A673 (cell line): ENCODE results near the gene SLC24A4. TPM values are rescaled to one million over a fixed set of nuclear protein-coding genes. Genes with fewer than 3 reads are reported as not detected.

Source experiments
- BruUV-seq: library from RNA; stranded (reverse); fragments of 400-500 nt; replicated peaks from 2 replicates; lab custom pipeline; 2021; lab: Mats Ljungman, UMichigan
- CTCF ChIA-PET: fragments of 300-600 bp; sonication (Branson Sonifier 250); formaldehyde crosslinking; loops from one replicate; lab custom pipeline; 2022; ENCODE audit warnings: antibody characterized with exemption; lab: Charles Lee
- POLR2A ChIA-PET: fragments of 300-600 bp; sonication (Branson Sonifier 250); formaldehyde crosslinking; loops from one replicate; lab custom pipeline; 2022; ENCODE audit warnings: antibody characterized with exemption; ENCODE audit not compliant: low non-redundant PET; lab: Charles Lee
- DNase-seq: peaks from one replicate; pipeline ENCODE4 v3.0.0-alpha.2; 2015; ENCODE audit warnings: low spot score
- H3K27ac ChIP-seq: fragments of 200-600 bp; sonication (generic); 2 replicates; pipeline ENCODE4 v1.5.1; 2016; ENCODE audit warnings: mixed run types, low read depth, mild to moderate bottlenecking, mixed read lengths, antibody characterized with exemption, low read length; ENCODE audit not compliant: poor library complexity, severe bottlenecking
- H3K27me3 ChIP-seq: fragments of 200-600 bp; sonication (generic); replicated peaks from 2 replicates; pipeline ENCODE4 v1.6.1; 2017; ENCODE audit warnings: mixed run types, low read depth, mild to moderate bottlenecking, mixed read lengths, antibody characterized with exemption, low read length; ENCODE audit not compliant: insufficient read depth, poor library complexity
- H3K36me3 ChIP-seq: fragments of 200-600 bp; sonication (generic); 2 replicates; pipeline ENCODE4 v1.6.1; 2016; ENCODE audit warnings: mixed run types, mild to moderate bottlenecking, mixed read lengths, antibody characterized with exemption, low read length; ENCODE audit not compliant: insufficient read depth, poor library complexity, severe bottlenecking
- H3K4me1 ChIP-seq: fragments of 200-600 bp; sonication (generic); 2 replicates; pipeline ENCODE4 v1.6.1; 2017; ENCODE audit warnings: mixed run types, mild to moderate bottlenecking, mixed read lengths, antibody characterized with exemption, low read length; ENCODE audit not compliant: insufficient read depth, poor library complexity, severe bottlenecking
- H3K4me3 ChIP-seq: fragments of 200-600 bp; sonication (generic); 2 replicates; pipeline ENCODE4 v1.5.1; 2016; ENCODE audit warnings: low read depth, mixed run types, mild to moderate bottlenecking, mixed read lengths, low read length; ENCODE audit not compliant: poor library complexity, severe bottlenecking
- H3K9me3 ChIP-seq: fragments of 200-600 bp; sonication (generic); 2 replicates; pipeline ENCODE4 v1.6.1; 2016; ENCODE audit warnings: mixed run types, low read depth, mild to moderate bottlenecking, mixed read lengths, antibody characterized with exemption, low read length; ENCODE audit not compliant: poor library complexity, severe bottlenecking
- CTCF ChIP-seq: fragments of 300-800, 200-600 bp; sonication (generic); conservative IDR thresholded peaks from 2 replicates; pipeline ENCODE4 v1.5.1; 2017; ENCODE audit warnings: low read depth, mild to moderate bottlenecking, antibody characterized with exemption, low read length, moderate library complexity, mixed read lengths
- EZH2 ChIP-seq: fragments of 200-600 bp; sonication (generic); IDR thresholded peaks from 2 replicates; pipeline ENCODE4 v1.6.1; 2017; ENCODE audit warnings: borderline replicate concordance, low read depth, mild to moderate bottlenecking, mixed read lengths, antibody characterized with exemption, low read length; ENCODE audit not compliant: poor library complexity, severe bottlenecking
- intact Hi-C: fragments of 100-400 bp; cut with micrococcal nuclease; formaldehyde crosslinking; loops from one replicate; pipeline ENCODE4 v1.10.0; 2022; ENCODE audit not compliant: unreplicated experiment
- total RNA-seq: library from RNA; stranded (reverse); gene quantifications from 2 replicates; pipeline ENCODE4 v1.2.3, GENCODE V29; 2021

The SLC24A4 gene
- total RNA-seq, 1 experiment from 2014 or later, result 0.15 TPM

DNA sequence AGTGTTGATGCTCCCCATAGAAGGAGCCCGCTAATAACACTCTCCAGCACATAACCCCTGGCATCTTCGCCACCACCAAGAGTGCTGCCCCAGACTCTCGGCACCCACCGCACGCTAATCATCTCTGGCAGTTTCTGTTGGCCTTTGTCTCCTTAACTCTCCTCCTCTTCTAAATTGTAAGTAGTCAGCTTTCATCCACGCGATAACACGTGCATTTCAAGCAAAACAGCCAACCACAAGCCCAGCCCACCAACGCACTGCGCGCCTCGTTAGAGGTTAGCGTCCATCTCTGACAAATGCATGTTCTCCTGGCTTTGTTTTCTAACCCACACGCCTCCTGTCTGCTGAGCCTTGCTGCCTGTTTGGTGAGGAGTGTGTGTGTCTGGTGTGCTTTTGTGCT is 129.5 kb downstream of the SLC24A4 start:
- CTCF ChIA-PET, result no interaction called here
- H3K4me3 ChIP-seq, result no peak overlapping the region
- POLR2A ChIA-PET, result no interaction called here

GRCh38 chr14:92453691-92454090 is 130.7 kb downstream of the SLC24A4 start:
- CTCF ChIA-PET, result no interaction called here
- H3K27me3 ChIP-seq, result no peaks in the 10 kb centered on the region
- H3K9me3 ChIP-seq, result no peaks in the 10 kb centered on the region
- H3K4me3 ChIP-seq, result no peak overlapping the region
- TF ChIP-seq CTCF (no peak), EZH2 (no peak)
- BruUV-seq, result no TSS peak
- DNase-seq, result no peak
- H3K4me1 ChIP-seq, result no peaks in the 10 kb centered on the region
- intact Hi-C loops, result no loop called here
- POLR2A ChIA-PET, result no interaction called here
- H3K27ac ChIP-seq, result no peak overlapping the region
- H3K36me3 ChIP-seq, result no peaks in the 10 kb centered on the region

More for the DNA sequence above, 129.5 kb downstream of the SLC24A4 start:
- BruUV-seq, result no TSS peak
- no peaks in the 10 kb centered on the region for H3K9me3 ChIP-seq
- TF ChIP-seq EZH2 (no peak), CTCF (no peak)
- H3K36me3 ChIP-seq, result no peaks in the 10 kb centered on the region
- intact Hi-C loops, result no loop called here
- H3K4me1 ChIP-seq, result no peaks in the 10 kb centered on the region
- no peaks in the 10 kb centered on the region for H3K27me3 ChIP-seq
- DNase-seq, result no peak
- H3K27ac ChIP-seq, result no peak overlapping the region

- ChIA-PET CTCF (no interaction called here), POLR2A (no interaction called here)
- DNase-seq, result no peak
- no peaks in the 10 kb centered on the region for H3K9me3 ChIP-seq
- intact Hi-C loops, result no loop called here
- H3K4me1 ChIP-seq, result no peaks in the 10 kb centered on the region
- no TSS peak for BruUV-seq
- no peaks in the 10 kb centered on the region for H3K36me3 ChIP-seq
- H3K27me3 ChIP-seq, result no peaks in the 10 kb centered on the region
- H3K27ac ChIP-seq, result no peak overlapping the region
- no peak for TF ChIP-seq CTCF
- no peak for TF ChIP-seq EZH2
- no peak overlapping the region for H3K4me3 ChIP-seq
Measured at GRCh38 chr14:92455231-92455630, 132.3 kb downstream of the SLC24A4 start.
